ENCODE results near the gene INF2. TPM values are rescaled to one million over a fixed set of nuclear protein-coding genes. Genes with fewer than 3 reads are reported as not detected.

Gene INF2
- total RNA-seq: 10 to 100 TPM; 31.0 to 70.9 (median 51.5) TPM

- H3K4me1 ChIP-seq: peaks cover 17 to 40% of the 10 kb centered on the region in 2 donors
- intact Hi-C loops (cut with DNase I; ENCODE audit: low total_unique reads): no loop called here
- DNase-seq (ENCODE audit: low spot score in 2 of 2): no peak
- no peaks in the 10 kb centered on the region for H3K9me3 ChIP-seq
- no peaks in the 10 kb centered on the region for H3K36me3 ChIP-seq
- peak within 1 kb of the TSS; percentile 83 to 98 (median 90) for H3K4me3 ChIP-seq
- no peaks in the 10 kb centered on the region for H3K27me3 ChIP-seq
- TF ChIP-seq POLR2A (IDR thresholded peaks at IDR 0.05) (no peak), POLR2AphosphoS5 (IDR thresholded peaks at IDR 0.05) (no peak)
- TF ChIP-seq, protein P1, sequence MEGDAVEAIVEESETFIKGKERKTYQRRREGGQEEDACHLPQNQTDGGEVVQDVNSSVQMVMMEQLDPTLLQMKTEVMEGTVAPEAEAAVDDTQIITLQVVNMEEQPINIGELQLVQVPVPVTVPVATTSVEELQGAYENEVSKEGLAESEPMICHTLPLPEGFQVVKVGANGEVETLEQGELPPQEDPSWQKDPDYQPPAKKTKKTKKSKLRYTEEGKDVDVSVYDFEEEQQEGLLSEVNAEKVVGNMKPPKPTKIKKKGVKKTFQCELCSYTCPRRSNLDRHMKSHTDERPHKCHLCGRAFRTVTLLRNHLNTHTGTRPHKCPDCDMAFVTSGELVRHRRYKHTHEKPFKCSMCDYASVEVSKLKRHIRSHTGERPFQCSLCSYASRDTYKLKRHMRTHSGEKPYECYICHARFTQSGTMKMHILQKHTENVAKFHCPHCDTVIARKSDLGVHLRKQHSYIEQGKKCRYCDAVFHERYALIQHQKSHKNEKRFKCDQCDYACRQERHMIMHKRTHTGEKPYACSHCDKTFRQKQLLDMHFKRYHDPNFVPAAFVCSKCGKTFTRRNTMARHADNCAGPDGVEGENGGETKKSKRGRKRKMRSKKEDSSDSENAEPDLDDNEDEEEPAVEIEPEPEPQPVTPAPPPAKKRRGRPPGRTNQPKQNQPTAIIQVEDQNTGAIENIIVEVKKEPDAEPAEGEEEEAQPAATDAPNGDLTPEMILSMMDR (IDR thresholded peaks at IDR 0.05): no peak
- peak within 1 kb of the TSS; percentile 90 to 91 for H3K27ac ChIP-seq
Observed at GRCh38 chr14:104689109-104689880, at the start of gene INF2. Gene INF2, plus strand, starts transcription at chr14:104689618. Its CDS starts 11,748 bp downstream, at chr14:104701366.

- DNase-seq (ENCODE audit: low spot score in 2 of 2): no peak
- peaks cover 0 to 38% of the 10 kb centered on the region in 2 donors for H3K27me3 ChIP-seq
- intact Hi-C loops (cut with DNase I; ENCODE audit: low total_unique reads): no loop called here
- no peak overlapping the region for H3K4me3 ChIP-seq
- TF ChIP-seq POLR2AphosphoS5 (IDR thresholded peaks at IDR 0.05): no peak
- TF ChIP-seq POLR2A (IDR thresholded peaks at IDR 0.05): no peak
- TF ChIP-seq, protein P1 (IDR thresholded peaks at IDR 0.05): peak in 2 of 3 donors; percentile 69 to 82
- no peaks in the 10 kb centered on the region for H3K4me1 ChIP-seq
- peaks cover under 1 to 5% of the 10 kb centered on the region in 2 donors for H3K9me3 ChIP-seq
- H3K27ac ChIP-seq: no peak overlapping the region
- no peaks in the 10 kb centered on the region for H3K36me3 ChIP-seq
Observed at GRCh38 chr14:104639885-104640548, 49.4 kb upstream of the INF2 start.

DNA sequence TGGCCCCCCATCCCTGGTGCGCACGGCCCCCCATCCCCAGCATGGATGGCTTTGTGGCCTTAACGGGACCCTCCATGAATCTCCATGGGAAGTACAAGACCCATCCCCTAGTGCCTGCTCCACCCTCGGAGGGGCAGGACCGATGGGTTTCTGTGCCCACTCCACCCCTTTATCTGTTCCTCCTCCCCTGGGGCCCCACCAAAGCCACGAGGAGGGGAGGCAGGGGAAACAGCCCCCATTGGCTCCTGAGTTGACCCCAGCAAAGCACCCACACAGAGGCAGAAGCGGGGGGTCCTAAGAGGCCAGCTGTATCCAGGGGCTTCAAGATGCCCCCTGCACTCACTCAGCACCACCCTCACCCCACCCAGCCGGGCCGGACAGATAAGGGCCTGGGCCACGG, 48.7 kb upstream of the INF2 start:
- no peak overlapping the region for H3K4me3 ChIP-seq
- H3K27ac ChIP-seq: no peak overlapping the region
- TF ChIP-seq, protein P1 (IDR thresholded peaks at IDR 0.05): no peak
- TF ChIP-seq POLR2AphosphoS5 (IDR thresholded peaks at IDR 0.05) (no peak), POLR2A (IDR thresholded peaks at IDR 0.05) (no peak)
- peaks cover 6 to 10% of the 10 kb centered on the region in 2 donors for H3K9me3 ChIP-seq
- intact Hi-C loops (cut with DNase I; ENCODE audit: low total_unique reads): no loop called here
- no peak for DNase-seq (ENCODE audit: low spot score in 2 of 2)
- H3K27me3 ChIP-seq: peaks cover 0 to 31% of the 10 kb centered on the region in 2 donors
- H3K4me1 ChIP-seq: no peaks in the 10 kb centered on the region
- no peaks in the 10 kb centered on the region for H3K36me3 ChIP-seq

DNA sequence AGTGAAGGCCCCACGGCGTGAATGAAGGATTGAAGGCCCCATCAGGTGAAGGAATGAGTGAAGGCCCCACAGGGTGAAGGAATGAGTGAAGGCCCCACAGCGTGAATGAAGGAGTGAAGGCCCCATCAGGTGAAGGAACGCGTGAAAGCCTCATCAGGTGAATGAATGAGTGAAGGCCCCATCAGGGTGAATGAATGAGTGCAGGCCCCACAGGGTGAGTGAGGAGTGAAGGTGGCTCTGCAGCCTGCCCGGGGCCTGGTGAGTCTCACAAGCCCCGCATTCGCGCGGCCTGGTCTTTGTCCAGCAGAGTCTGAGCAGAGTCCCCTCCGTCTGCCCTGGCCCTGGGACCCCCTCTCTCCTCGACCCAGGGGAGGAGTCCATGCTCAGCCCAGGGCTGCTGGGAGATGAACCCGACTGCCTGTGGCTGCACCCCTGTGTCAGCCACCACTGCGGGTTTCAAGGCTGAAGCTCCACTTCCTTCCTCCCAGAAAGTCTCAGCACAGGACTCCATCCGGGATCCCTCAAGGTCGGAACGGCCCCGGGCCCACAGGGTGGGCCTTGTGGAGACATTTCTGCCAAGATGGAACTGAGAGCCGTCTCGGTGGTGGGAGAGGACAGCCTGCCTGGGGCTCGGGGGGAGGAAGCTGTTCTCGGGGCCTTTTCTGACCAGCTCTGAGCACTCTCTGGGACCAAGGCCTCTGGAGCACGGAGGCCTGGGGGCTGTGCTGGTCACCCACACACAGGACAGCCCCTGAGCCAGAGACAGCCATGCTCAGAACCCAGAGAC, 47.5 kb upstream of the INF2 start:
- no peaks in the 10 kb centered on the region for H3K4me1 ChIP-seq
- peaks cover 0 to 18% of the 10 kb centered on the region in 2 donors for H3K27me3 ChIP-seq
- peaks cover 6 to 10% of the 10 kb centered on the region in 2 donors for H3K9me3 ChIP-seq
- no peaks in the 10 kb centered on the region for H3K36me3 ChIP-seq
- H3K27ac ChIP-seq: no peak overlapping the region
- no peak for TF ChIP-seq POLR2A (IDR thresholded peaks at IDR 0.05)
- H3K4me3 ChIP-seq: no peak overlapping the region
- DNase-seq (ENCODE audit: low spot score in 2 of 2): no peak
- intact Hi-C loops (cut with DNase I; ENCODE audit: low total_unique reads): no loop called here

- TF ChIP-seq POLR2A (IDR thresholded peaks at IDR 0.05) (no peak), POLR2AphosphoS5 (IDR thresholded peaks at IDR 0.05) (no peak)
- TF ChIP-seq, protein P1 (IDR thresholded peaks at IDR 0.05): no peak
- Histone ChIP-seq H3K9me3 (peaks cover 6 to 10% of the 10 kb centered on the region in 2 donors), H3K4me3 (no peak overlapping the region), H3K4me1 (no peaks in the 10 kb centered on the region), H3K36me3 (no peaks in the 10 kb centered on the region), H3K27me3 (peaks cover 0 to 18% of the 10 kb centered on the region in 2 donors), H3K27ac (no peak overlapping the region)
- intact Hi-C loops (cut with DNase I; ENCODE audit: low total_unique reads): no loop called here
- DNase-seq (ENCODE audit: low spot score in 2 of 2): no peak
Observed at GRCh38 chr14:104642540-104642868, 46.9 kb upstream of the INF2 start.
